H9 (cell line): ENCODE results near the gene OPRL1. TPM values are rescaled to one million over a fixed set of nuclear protein-coding genes. Genes with fewer than 3 reads are reported as not detected.

Experiments used
- DNase-seq: peaks from one replicate; pipeline ENCODE4 v3.0.0-alpha.2; 2017
- H2AFZ ChIP-seq: one replicate; pipeline ENCODE4 v1.6.1; 2013; ENCODE audit warnings: mild to moderate bottlenecking, low read length, control low read depth, moderate library complexity
- H2AK5ac ChIP-seq: 2 replicates; pipeline ENCODE4 v1.6.1; 2013; ENCODE audit warnings: low read length, control low read depth, mixed read lengths; ENCODE audit not compliant: insufficient read length
- H2BK120ac ChIP-seq: one replicate; pipeline ENCODE4 v1.6.1; 2013; ENCODE audit warnings: low read depth, mild to moderate bottlenecking, low read length, control low read depth, inconsistent platforms; ENCODE audit not compliant: poor library complexity, severe bottlenecking
- H2BK12ac ChIP-seq: 2 replicates; pipeline ENCODE4 v1.6.1; 2013; ENCODE audit warnings: low read length, control low read depth, mixed read lengths, low read depth; ENCODE audit not compliant: insufficient read length
- H2BK15ac ChIP-seq: 2 replicates; pipeline ENCODE4 v1.6.1; 2013; ENCODE audit warnings: low read depth, low read length, control low read depth
- H2BK20ac ChIP-seq: one replicate; pipeline ENCODE4 v1.6.1; 2013; ENCODE audit warnings: low read depth, mild to moderate bottlenecking, low read length, control low read depth, inconsistent platforms; ENCODE audit not compliant: poor library complexity, severe bottlenecking
- H2BK5ac ChIP-seq: 2 replicates; pipeline ENCODE4 v1.6.1; 2013; ENCODE audit warnings: low read length, control low read depth, mixed read lengths; ENCODE audit not compliant: insufficient read length
- H3K14ac ChIP-seq: 2 replicates; pipeline ENCODE4 v1.6.1; 2013; ENCODE audit warnings: low read length, control low read depth; ENCODE audit not compliant: insufficient read depth
- H3K18ac ChIP-seq: 2 replicates; pipeline ENCODE4 v1.6.1; 2013; ENCODE audit warnings: low read depth, mild to moderate bottlenecking, mixed read lengths, low read length, control low read depth; ENCODE audit not compliant: insufficient read length
- H3K23ac ChIP-seq: 2 replicates; pipeline ENCODE4 v1.6.1; 2013; ENCODE audit warnings: low read length, control low read depth, mixed read lengths, low read depth; ENCODE audit not compliant: insufficient read length
- H3K23me2 ChIP-seq: 2 replicates; pipeline ENCODE4 v1.6.1; 2013; ENCODE audit warnings: low read depth, mild to moderate bottlenecking, mixed read lengths, low read length, control low read depth; ENCODE audit not compliant: insufficient read length, poor library complexity, severe bottlenecking
- H3K27ac ChIP-seq: 2 replicates; pipeline ENCODE4 v1.5.1; 2013; ENCODE audit warnings: low read length, control low read depth, mixed read lengths, low read depth; ENCODE audit not compliant: insufficient read length
- H3K27me3 ChIP-seq: 2 replicates; pipeline ENCODE4 v1.6.1; 2013; ENCODE audit warnings: low read length, control low read depth, inconsistent platforms; ENCODE audit not compliant: insufficient read depth
- H3K4ac ChIP-seq: 2 replicates; pipeline ENCODE4 v1.6.1; 2013; ENCODE audit warnings: low read depth, mild to moderate bottlenecking, control low read depth, inconsistent platforms, low read length, moderate library complexity
- H3K4me1 ChIP-seq: 2 replicates; pipeline ENCODE4 v1.6.1; 2013; ENCODE audit warnings: low read length, control low read depth, inconsistent platforms; ENCODE audit not compliant: insufficient read depth
- H3K4me2 ChIP-seq: 2 replicates; pipeline ENCODE4 v1.6.1; 2013; ENCODE audit warnings: low read length, control low read depth, mixed read lengths; ENCODE audit not compliant: insufficient read length, insufficient read depth
- H3K56ac ChIP-seq: 2 replicates; pipeline ENCODE4 v1.6.1; 2013; ENCODE audit warnings: low read depth, mild to moderate bottlenecking, mixed read lengths, low read length, control low read depth; ENCODE audit not compliant: insufficient read length
- H3K79me1 ChIP-seq: 2 replicates; pipeline ENCODE4 v1.6.1; 2013; ENCODE audit warnings: low read depth, mild to moderate bottlenecking, moderate library complexity, low read length, control low read depth, inconsistent platforms; ENCODE audit not compliant: insufficient read depth, poor library complexity, severe bottlenecking
- H3K79me2 ChIP-seq: 2 replicates; pipeline ENCODE4 v1.6.1; 2013; ENCODE audit warnings: low read length, control low read depth, inconsistent platforms; ENCODE audit not compliant: insufficient read depth
- H3K9ac ChIP-seq: 2 replicates; pipeline ENCODE4 v1.6.1; 2013; ENCODE audit warnings: low read length, control low read depth, mixed read lengths; ENCODE audit not compliant: insufficient read length; ENCODE audit errors: extremely low read depth
- H3K9me3 ChIP-seq: one replicate; pipeline ENCODE4 v1.6.1; 2013; ENCODE audit warnings: low read depth, low read length, inconsistent platforms; ENCODE audit not compliant: control insufficient read depth
- H3T11ph ChIP-seq: one replicate; pipeline ENCODE4 v1.6.1; 2013; ENCODE audit warnings: mild to moderate bottlenecking, low read length, control low read depth, inconsistent platforms
- H4K20me1 ChIP-seq: one replicate; pipeline ENCODE4 v1.6.1; 2013; ENCODE audit not compliant: control insufficient read depth, insufficient read length, insufficient read depth
- H4K5ac ChIP-seq: 2 replicates; pipeline ENCODE4 v1.6.1; 2013; ENCODE audit warnings: low read depth, mild to moderate bottlenecking, mixed read lengths, low read length, control low read depth; ENCODE audit not compliant: insufficient read length
- H4K8ac ChIP-seq: replicated peaks from 2 replicates; pipeline ENCODE4 v1.6.1; 2013; ENCODE audit warnings: low read length, control low read depth, mixed read lengths, low read depth; ENCODE audit not compliant: insufficient read length
- H4K91ac ChIP-seq: 2 replicates; pipeline ENCODE4 v1.6.1; 2013; ENCODE audit warnings: low read depth, mild to moderate bottlenecking, moderate library complexity, mixed read lengths, low read length, control low read depth; ENCODE audit not compliant: insufficient read length
- H3K27ac Mint-ChIP-seq, 3 experiments: 2 replicates in 2 of 3; 3 replicates in 1 of 3; pipeline ENCODE4 v1.8.0; 2020 to 2021; ENCODE audit warnings: mixed read lengths in 3 of 3, mild to moderate bottlenecking in 1 of 3, moderate library complexity in 1 of 3
- H3K27me3 Mint-ChIP-seq: 2 replicates; pipeline ENCODE4 v1.8.0; 2021; ENCODE audit warnings: low read depth, mild to moderate bottlenecking, moderate library complexity, mixed read lengths
- H3K36me3 Mint-ChIP-seq, 3 experiments: 2 replicates in 2 of 3; 3 replicates in 1 of 3; pipeline ENCODE4 v1.8.0; 2020 to 2021; ENCODE audit warnings: low read depth in 3 of 3, mixed read lengths in 3 of 3; ENCODE audit not compliant: insufficient read depth in 1 of 3
- H3K4me1 Mint-ChIP-seq, 2 experiments: 2 replicates each; pipeline ENCODE4 v1.8.0; 2020; ENCODE audit warnings: mixed read lengths in 2 of 2
- H3K4me3 Mint-ChIP-seq, 2 experiments: 2 replicates in 1 of 2; 3 replicates in 1 of 2; pipeline ENCODE4 v1.8.0; 2020 to 2021; ENCODE audit warnings: mild to moderate bottlenecking in 2 of 2, mixed read lengths in 2 of 2, moderate library complexity in 1 of 2
- H3K9me3 Mint-ChIP-seq, 2 experiments: 2 replicates in 1 of 2; 3 replicates in 1 of 2; pipeline ENCODE4 v1.8.0; 2020; ENCODE audit warnings: mild to moderate bottlenecking in 2 of 2, mixed read lengths in 2 of 2, moderate library complexity in 1 of 2
- CTCF ChIP-seq: fragments of 200-600 bp; sonication (generic); conservative IDR thresholded peaks from 3 replicates; pipeline ENCODE4 v1.8.0; 2021; ENCODE audit warnings: antibody characterized with exemption, mild to moderate bottlenecking
- WGBS: extraction: QIAGEN DNeasy Blood & Tissue Kit; methylation state at CpG from one replicate; pipeline ENCODE4 v1.1.7; 2013; ENCODE audit warnings: missing lambda C conversion rate, low lambda C conversion rate, mixed read lengths; ENCODE audit not compliant: insufficient read length; ENCODE audit errors: extremely low coverage; 5-methylcytosine and 5-hydroxymethylcytosine counted together
- total RNA-seq: library from RNA; stranded (reverse); gene quantifications from 2 replicates; pipeline ENCODE4 v1.2.1, GENCODE V29; 2021

OPRL1 gene
- total RNA-seq, 1 experiment from 2014 or later: 0.90 TPM

DNA sequence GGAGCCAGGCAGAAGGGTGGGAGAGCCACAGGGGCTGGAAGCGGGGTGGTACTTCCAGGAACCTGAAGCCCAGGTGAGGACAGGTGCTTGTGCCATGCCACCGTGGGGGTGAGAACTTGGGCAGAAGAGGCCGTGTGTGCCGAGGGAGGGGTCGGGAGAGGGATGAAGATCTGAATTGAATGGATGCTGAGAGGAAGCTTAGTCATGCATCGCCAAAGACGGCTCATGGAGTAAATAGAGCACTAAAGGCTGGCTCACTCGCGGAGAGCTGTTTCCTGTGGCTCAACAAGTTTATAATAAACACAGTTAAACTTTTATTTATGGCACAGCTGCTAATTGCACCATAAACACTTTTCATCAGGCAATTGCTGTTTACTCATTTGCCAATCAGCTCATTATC is 62.7 kb downstream of the OPRL1 start:
- Histone ChIP-seq H3K14ac (no peak overlapping the region; the same call in 1 of the 2 replicates), H4K20me1 (no peaks in the 10 kb centered on the region), H2BK12ac (no peak overlapping the region), H2BK15ac (no peak overlapping the region), H3T11ph (no peak overlapping the region), H2AFZ (no peak overlapping the region), H3K56ac (no peak overlapping the region), H3K4me2 (no peak overlapping the region), H3K79me2 (no peaks in the 10 kb centered on the region), H3K9me3 (peaks cover 9% of the 10 kb centered on the region), H3K9ac (no peak overlapping the region), H4K8ac (no peak overlapping the region), H4K5ac (no peak overlapping the region), H3K23me2 (no peaks in the 10 kb centered on the region), H3K27me3 (no peaks in the 10 kb centered on the region), H3K4ac (no peak overlapping the region), H3K27ac (no peak overlapping the region), H3K79me1 (no peaks in the 10 kb centered on the region), H2BK120ac (no peak overlapping the region), H2BK5ac (no peak overlapping the region), H4K91ac (no peak overlapping the region), H2BK20ac (no peak overlapping the region), H3K4me1 (no peaks in the 10 kb centered on the region), H3K18ac (no peak overlapping the region), H3K23ac (no peak overlapping the region), H2AK5ac (no peak overlapping the region)
- Mint-ChIP-seq H3K36me3 (peaks cover 12 to 18% (median 12%) of the 10 kb centered on the region in 3 experiments), H3K9me3 (peaks cover 21 to 23% of the 10 kb centered on the region in 2 experiments), H3K27ac (no peak overlapping the region), H3K4me1 (peaks cover 15 to 36% of the 10 kb centered on the region in 2 experiments), H3K4me3 (no peak overlapping the region; a peak in 1 of 5 replicates), H3K27me3 (peaks cover 8% of the 10 kb centered on the region)
- no peak for TF ChIP-seq CTCF
- no CpG with 5 or more reads among the region's 9 CpGs for WGBS
- DNase-seq: no peak
